Measurements from ENCODE around the gene ITGB7.

- no peak for TF ChIP-seq CTCF (IDR thresholded peaks at IDR 0.05)
- no peak for TF ChIP-seq POLR2AphosphoS5 (IDR thresholded peaks at IDR 0.05)
- TF ChIP-seq POLR2A (IDR thresholded peaks at IDR 0.05) = no peak
- no peak for TF ChIP-seq EP300 (IDR thresholded peaks at IDR 0.05)
Observed at GRCh38 chr12:53192531-53193021, 14.5 kb downstream of the ITGB7 start.
